GM12865 (cell line): ENCODE results near the gene NELFE.

Experiments used
- DNase-seq: peaks from one replicate; pipeline ENCODE4 v3.0.0; 2010; ENCODE audit warnings: low read depth
- H3K4me3 ChIP-seq: 2 replicates; pipeline ENCODE4 v1.5.1; 2011; ENCODE audit warnings: mild to moderate bottlenecking, low read depth, low read length, control low read depth
- TF ChIP-seq, protein P1 (sequence below): IDR thresholded peaks from 2 replicates; pipeline ENCODE4 v1.5.1; 2011; ENCODE audit warnings: low read length, control low read depth, low read depth, inconsistent platforms; ENCODE audit not compliant: insufficient read depth; ENCODE audit errors: missing control alignments

The NELFE gene

DNA sequence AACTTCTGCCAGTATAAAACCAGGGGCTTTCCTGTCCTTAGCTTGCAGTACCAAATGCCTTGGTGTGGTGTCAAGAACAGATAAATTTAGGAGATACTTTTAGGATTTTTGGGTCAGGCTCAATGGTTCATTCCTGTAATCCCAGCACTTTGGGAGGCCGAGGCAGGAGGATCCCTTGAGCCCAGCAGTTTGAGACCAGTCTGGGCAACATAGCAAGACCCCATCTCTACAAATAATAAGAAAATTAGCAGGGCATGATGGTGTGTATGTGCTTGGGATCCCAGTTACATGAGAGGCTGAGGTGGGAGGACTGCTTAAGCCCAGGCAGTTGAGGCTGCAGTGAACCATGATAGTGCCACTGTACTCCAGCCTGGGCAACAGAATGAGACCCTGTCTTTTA lies 53.7 kb downstream of the NELFE start:
- no peak overlapping the region for H3K4me3 ChIP-seq
- TF ChIP-seq, protein P1, sequence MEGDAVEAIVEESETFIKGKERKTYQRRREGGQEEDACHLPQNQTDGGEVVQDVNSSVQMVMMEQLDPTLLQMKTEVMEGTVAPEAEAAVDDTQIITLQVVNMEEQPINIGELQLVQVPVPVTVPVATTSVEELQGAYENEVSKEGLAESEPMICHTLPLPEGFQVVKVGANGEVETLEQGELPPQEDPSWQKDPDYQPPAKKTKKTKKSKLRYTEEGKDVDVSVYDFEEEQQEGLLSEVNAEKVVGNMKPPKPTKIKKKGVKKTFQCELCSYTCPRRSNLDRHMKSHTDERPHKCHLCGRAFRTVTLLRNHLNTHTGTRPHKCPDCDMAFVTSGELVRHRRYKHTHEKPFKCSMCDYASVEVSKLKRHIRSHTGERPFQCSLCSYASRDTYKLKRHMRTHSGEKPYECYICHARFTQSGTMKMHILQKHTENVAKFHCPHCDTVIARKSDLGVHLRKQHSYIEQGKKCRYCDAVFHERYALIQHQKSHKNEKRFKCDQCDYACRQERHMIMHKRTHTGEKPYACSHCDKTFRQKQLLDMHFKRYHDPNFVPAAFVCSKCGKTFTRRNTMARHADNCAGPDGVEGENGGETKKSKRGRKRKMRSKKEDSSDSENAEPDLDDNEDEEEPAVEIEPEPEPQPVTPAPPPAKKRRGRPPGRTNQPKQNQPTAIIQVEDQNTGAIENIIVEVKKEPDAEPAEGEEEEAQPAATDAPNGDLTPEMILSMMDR, result no peak
- no peak for DNase-seq

DNA sequence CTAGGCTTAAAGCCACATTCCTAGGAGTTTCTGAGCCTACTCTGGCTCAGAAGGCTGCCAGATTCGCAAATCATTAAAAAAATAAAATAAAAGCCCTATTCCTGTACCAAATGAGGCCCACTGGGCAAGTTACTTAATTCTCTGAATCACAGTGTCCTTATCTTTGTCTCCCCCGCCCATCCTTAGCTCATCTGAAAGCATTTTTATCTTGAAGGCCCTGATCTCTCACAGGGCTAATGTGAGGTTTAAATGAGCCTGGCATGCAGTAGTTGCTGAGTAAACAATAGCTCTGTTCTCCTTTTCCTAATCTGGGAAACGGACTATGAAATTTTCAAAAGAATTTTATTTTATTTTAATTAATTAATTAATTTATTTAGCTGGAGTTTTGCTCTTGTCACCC lies 54.8 kb downstream of the NELFE start:
- DNase-seq, result no peak
- TF ChIP-seq, protein P1, result no peak
- no peak overlapping the region for H3K4me3 ChIP-seq
